Urothelium cell line (cell line): Measurements from ENCODE around the gene NINL.
"Not testable (repeated sequence)": the region's sequence is repeated elsewhere in the genome, so short reads cannot be mapped to it uniquely, and the experiment has no call there.

Experiments
- DNase-seq: peaks from one replicate; pipeline ENCODE4 v3.0.0; 2011; ENCODE audit warnings: low spot score, mixed read lengths
- FAIRE-seq: peaks from 2 replicates; lab custom pipeline; 2011; peaks lifted over from hg19 to GRCh38; lab: Jason Lieb, UNC

NINL gene

GRCh38 chr20:25561771-25562170 lies 23.6 kb downstream of the NINL start:
- not testable (repeated sequence) for FAIRE-seq, DNase-seq

GRCh38 chr20:25553819-25554296 lies 31.5 kb downstream of the NINL start:
- DNase-seq (no peak), FAIRE-seq (no peak)

GRCh38 chr20:25552977-25553376 lies 32.4 kb downstream of the NINL start:
- FAIRE-seq = no peak
- DNase-seq = no peak

GRCh38 chr20:25551413-25552215 lies 33.7 kb downstream of the NINL start:
- FAIRE-seq (no peak), DNase-seq (no peak)

GRCh38 chr20:25550645-25551337 lies 34.5 kb downstream of the NINL start:
- FAIRE-seq, DNase-seq: not testable (repeated sequence)

DNA sequence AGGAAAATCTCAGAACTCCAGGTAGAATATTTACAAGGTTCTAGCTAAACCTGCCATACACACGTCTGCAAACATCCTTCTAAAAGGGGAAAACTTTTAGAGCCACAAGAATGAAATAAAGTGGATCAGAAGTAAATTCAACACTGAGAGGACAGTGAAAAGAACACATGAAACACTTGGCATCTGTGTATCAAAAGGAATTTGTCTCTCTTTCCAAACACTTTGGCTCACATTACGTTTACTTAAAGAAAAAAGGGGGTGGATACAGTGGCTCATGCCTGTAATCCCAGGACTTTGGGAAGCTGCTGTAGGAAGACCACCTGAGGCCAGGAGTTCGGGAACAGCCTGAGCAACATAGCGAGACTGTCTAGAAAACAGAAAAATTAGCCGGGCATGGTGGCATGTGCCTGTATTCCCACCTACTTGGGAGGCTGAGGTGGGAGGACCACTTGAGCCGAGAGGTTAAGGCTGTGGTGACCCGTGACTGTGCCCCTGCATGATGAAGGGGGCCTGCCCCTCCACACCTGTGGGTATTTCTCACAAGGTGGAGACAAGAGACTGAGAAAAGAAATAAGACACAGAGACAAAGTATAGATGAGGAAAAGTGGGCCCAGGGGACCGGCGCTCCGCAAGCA lies 35.4 kb downstream of the NINL start:
- no peak for DNase-seq

DNA sequence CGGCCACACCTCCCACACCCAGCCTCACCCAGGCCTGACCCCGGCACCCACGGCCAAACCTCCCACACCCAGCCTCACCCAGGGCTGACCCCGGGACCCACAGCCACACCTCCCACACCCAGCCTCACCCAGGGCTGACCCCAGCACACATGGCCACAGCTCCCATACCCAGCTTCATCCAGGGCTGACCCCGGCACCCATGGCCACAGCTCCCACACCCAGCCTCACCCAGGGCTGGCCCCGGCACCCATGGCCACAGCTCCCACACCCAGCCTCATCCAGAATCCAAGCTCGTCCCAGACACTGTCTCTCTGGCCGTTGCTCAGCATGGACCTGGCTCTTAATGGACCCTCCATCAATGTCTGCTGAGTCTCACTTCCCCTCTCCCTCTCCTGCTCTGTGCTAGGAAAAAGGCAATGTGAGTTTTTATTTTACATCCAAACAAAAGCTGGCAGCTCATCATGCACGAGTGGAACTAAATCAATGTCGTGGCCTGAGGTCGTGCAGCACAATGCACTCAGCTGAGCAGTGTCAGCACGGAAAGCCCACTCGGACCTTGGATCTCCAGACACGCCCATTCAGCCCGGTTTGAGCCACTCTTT lies 36.1 kb downstream of the NINL start:
- FAIRE-seq (no peak), DNase-seq (no peak)

More for the DNA sequence above, 35.4 kb downstream of the NINL start:
- no peak for FAIRE-seq

GRCh38 chr20:25548613-25549086 lies 36.7 kb downstream of the NINL start:
- FAIRE-seq (no peak), DNase-seq (no peak)

DNA sequence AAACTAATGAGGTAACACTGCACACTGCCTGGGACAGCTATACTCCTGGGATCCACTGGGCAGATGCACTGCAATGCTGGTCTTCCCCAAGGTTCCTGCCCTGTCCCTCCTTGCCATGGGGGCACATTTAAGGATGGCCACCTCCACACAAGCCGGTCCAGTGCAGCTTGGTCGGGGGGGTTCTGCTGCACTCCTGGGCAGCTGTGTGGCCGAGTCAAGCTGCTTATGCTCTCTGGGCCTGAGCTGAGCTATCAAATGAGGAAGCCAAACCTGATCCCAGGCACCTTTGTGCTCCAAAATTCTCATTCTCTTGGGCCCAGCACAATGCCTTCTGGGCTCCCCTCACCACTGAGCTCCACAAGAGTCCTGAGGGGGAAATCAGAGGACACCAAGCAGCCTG lies 37.3 kb downstream of the NINL start:
- FAIRE-seq (no peak), DNase-seq (no peak)

DNA sequence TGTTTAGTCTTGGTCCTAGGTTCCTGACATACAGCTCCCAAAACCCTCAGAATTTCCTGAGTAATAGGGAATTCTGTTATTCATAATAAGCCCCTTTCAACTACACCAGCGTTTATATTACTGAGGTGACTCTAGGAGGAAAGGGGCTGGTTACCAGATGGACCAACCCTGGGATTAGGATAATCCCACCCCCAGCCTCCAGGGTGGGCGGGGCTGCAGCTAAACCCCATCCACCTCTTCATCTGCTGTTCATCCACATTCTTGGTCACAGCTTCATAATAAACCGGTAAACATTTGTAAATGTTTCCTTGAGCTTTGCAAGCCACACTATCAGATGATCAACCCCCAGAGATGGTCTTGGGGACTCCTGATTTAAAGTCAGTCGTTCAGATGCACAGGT lies 38.3 kb downstream of the NINL start:
- FAIRE-seq = no peak
- no peak for DNase-seq

DNA sequence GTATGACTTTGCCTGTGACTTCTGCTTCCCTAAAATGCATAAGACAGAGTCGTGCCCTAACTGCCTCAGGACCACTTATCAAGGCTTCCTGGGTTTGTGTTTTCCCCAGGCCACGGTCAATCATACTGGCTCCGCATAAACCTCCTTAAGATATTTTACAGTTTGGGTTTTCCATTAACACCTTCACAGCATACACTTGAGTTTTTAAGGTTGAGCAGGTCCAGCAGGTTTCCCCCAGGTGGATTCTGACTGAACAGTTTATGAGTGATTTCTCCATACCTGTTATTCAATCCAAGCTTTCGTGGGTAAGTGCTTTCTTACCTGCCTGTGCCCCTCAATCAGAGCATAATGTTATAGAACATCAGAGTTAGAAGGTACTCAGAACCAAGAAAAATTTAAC lies 39.3 kb downstream of the NINL start:
- no peak for FAIRE-seq
- no peak for DNase-seq

DNA sequence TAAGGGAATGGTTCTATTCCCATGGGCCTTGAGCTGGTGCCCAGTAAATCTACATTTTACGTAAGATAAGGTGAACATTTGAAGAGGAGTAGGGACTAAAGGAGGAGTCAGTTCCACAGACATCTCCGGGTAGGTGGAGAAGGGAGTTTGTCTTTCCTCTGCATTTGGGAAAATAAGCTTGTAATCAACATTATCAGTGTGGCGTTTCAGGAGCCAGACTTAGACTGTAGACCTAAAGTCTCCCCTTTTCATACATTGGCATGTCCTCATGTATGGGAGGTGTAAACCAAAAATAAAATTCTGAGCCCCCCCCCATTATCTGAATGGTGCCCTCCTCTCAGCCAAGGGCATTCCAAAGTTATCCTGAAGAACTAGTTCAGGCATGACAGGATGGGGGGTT lies 40.2 kb downstream of the NINL start:
- FAIRE-seq (no peak), DNase-seq (no peak)

DNA sequence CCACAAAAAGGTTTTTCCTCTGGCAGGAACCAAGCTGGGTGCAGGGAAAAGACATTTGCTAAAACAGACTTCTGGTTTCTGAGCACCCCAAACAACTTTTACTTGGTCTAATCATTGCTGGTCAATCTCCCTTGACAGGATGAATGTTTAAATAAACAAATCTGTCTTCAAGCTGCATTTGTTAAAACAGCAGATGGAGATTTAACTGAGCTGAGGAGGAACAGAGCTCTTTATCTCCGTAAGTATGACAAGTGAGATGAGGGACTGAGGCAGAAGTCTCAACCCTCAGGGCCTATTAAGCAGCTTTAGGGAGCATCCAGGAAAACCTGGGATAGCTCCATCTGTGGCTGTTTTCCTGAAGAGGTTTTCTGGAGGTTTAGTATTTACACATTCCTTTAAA lies 40.6 kb downstream of the NINL start:
- FAIRE-seq = no peak
- no peak for DNase-seq

DNA sequence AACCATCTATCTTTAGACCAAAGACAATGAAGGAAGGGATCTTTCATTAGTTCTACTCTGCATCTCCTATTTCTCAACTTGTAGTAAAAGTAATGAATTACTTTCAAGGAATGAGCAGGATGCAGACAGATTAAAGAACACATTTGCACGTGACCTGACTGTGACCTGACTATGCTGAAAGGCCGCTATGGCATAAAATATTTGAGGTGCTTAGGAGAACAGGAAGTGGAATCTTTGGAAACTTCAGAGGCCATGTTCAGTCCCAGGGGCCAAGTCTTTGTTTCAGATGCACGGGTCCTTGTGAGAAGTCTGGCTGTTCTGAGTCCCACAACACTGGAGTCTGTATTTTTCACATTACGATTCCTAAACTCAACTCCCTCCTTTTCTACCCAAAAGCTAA lies 41.0 kb downstream of the NINL start:
- FAIRE-seq = no peak
- DNase-seq = no peak

- FAIRE-seq (no peak), DNase-seq (no peak)
These were observed 42.3 kb downstream of the NINL start for GRCh38 chr20:25543068-25543467.

- no peak for FAIRE-seq
- no peak for DNase-seq
These were observed 43.7 kb downstream of the NINL start for GRCh38 chr20:25541676-25542075.

DNA sequence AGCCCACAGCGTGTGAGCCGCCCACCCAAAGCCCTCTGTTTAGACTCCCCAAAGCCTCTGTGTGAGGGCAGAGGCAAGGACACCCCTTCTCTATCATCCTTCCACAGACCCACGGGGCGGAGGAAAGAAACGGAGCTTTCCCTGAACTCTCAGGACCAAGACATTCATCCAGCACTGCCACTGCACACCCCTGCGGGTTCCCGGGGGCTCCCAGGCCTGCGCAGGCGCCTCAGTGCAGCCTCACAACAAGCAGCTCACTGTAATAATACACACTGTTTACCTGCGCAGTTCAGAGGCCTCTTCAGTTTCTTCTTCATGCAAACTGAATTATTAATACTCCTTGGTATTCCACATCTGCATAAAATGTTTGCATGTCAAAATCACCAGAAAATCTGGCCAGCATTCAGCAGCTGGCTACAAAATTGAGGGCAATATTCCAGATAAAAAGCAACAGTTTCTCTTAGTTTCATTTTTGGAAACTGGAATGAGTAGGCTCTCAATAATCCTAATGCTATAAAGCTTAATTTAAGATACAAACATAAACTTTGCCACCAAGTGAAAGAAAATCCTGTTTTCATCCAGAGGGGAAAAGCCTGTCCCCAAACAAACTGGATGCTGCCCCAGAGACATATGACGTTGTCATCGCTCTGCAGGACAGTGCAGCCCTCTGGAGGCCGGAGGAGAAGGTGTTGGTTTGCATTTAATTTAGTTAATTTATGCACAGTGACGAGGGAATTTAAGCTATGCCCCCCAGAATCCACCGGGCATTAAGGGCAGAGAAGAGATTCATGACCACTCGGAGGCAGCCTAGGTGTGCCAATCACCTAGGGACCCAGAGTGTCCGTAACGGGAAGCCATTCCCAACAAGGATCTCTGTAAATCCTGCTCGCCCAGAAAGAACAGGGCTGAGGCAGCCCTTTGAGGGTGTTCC lies 45.3 kb downstream of the NINL start:
- FAIRE-seq (no peak), DNase-seq (no peak)

- DNase-seq (no peak), FAIRE-seq (no peak)
These were observed 46.3 kb downstream of the NINL start for GRCh38 chr20:25538838-25539665.

DNA sequence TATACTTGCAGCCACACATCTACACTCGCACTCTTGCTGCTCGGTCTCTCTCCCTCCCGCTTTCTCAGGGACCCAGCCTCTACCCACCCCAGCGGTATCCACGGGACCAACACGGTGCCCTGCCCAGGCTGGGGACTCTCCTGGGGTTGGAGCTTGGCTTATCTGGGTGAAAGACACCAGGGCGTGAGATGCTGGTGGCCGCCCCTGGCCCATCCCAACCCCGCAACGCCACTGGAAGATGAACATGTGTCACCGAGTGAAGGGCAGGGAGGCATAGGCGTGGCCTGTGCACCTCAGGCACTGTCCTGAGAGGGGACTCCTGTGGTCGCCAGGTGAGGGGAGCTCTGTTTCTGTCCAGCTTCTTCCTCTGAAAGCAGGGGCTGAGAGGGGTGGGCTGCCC lies 47.4 kb downstream of the NINL start:
- DNase-seq = no peak

More for the DNA sequence above, 47.4 kb downstream of the NINL start:
- no peak for FAIRE-seq
